ENCODE results near the gene LYL1.

DNA sequence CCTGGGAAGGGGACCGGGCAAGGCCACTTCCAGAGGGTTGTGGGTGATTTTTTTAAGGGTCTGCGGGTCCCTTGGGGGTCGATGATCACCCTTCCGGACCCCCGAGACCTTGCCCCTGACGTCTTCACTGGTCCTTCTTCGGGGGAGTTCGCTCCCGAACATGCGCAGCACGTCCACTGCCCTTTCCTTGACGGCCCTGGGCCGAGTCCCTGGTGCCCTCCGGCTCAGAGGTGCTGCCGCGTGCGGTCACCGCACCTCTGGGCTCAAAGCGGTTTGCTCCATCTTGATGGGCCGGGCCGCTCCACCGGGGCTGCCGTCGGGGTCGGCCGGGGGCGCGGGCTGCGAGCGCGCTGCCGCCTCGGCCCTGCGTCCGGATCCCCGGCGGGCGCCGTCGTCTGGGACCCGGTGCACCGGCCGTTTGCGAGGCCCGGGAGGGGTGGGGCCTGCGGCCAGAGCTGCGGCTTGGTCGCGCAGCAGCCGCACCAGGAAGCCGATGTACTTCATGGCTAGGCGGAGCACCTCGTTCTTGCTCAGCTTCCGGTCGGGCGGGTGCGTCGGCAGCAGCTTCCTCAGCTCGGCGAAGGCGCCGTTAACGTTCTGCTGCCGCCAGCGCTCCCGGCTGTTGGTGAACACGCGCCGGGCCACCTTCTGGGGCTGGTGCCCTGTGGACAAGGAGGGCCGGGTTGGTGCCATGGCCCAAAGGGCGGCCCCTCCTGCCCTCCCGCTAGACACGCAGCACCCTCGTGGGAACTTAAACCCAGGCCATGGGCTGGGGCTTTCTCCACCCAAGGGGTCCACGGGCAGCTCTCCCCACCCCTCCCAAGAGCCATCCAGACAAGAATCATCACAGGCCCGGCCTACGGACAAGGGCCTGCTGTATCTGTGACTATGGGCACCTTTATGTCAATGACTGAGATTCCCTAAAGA is 3.3 kb downstream of the LYL1 start:
- TF ChIP-seq EZH2 (IDR thresholded peaks at IDR 0.05; ENCODE audit: low read depth) = no peak
- TF ChIP-seq, protein P1, sequence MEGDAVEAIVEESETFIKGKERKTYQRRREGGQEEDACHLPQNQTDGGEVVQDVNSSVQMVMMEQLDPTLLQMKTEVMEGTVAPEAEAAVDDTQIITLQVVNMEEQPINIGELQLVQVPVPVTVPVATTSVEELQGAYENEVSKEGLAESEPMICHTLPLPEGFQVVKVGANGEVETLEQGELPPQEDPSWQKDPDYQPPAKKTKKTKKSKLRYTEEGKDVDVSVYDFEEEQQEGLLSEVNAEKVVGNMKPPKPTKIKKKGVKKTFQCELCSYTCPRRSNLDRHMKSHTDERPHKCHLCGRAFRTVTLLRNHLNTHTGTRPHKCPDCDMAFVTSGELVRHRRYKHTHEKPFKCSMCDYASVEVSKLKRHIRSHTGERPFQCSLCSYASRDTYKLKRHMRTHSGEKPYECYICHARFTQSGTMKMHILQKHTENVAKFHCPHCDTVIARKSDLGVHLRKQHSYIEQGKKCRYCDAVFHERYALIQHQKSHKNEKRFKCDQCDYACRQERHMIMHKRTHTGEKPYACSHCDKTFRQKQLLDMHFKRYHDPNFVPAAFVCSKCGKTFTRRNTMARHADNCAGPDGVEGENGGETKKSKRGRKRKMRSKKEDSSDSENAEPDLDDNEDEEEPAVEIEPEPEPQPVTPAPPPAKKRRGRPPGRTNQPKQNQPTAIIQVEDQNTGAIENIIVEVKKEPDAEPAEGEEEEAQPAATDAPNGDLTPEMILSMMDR (conservative IDR thresholded peaks at IDR 0.05) = no peak
